ENCODE results near the gene ANO8. TPM values are rescaled to one million over a fixed set of nuclear protein-coding genes. Genes with fewer than 3 reads are reported as not detected.
A peak's percentile ranks its signal among the peaks of the same experiment; 100 is the strongest.

ANO8 gene
- total and polyA plus RNA-seq, 11 donors: 4.8 to 11.0 (median 7.9) TPM

GRCh38 chr19:17292301-17293074 is 42.2 kb downstream of the ANO8 start:
- intact Hi-C loops (cut with DNase I): loop anchor here in 9 of 10 donors (2.0 to 10.0 kb wide), 5 partner anchors 92 to 98 kb away; no protein-coding TSS in a partner anchor
- no peaks in the 10 kb centered on the region for H3K27me3 ChIP-seq
- ATAC-seq (peak; percentile 66 to 92 (median 90)), DNase-seq (peak; percentile 68 to 84 (median 73))
- H3K9me3 ChIP-seq: no peaks in the 10 kb centered on the region
- peak overlapping the region; percentile 24 to 73 (median 56) for H3K4me3 ChIP-seq
- 10 to 14% (median 12%) methylated on average over 21 to 46 of the region's 46 CpGs for WGBS, 4 donors
- peaks cover 0 to 8% (median 0%) of the 10 kb centered on the region in 9 donors for H3K36me3 ChIP-seq
- TF ChIP-seq POLR2A (IDR thresholded peaks at IDR 0.05): no peak
- TF ChIP-seq CTCF (IDR thresholded peaks at IDR 0.05): peak; percentile 46 to 78 (median 62)
- peak overlapping the region in 6 of 12 donors; percentile 39 to 81 (median 45) for H3K27ac ChIP-seq
- peaks cover 0 to 13% (median 0%) of the 10 kb centered on the region in 12 donors for H3K4me1 ChIP-seq

- Histone ChIP-seq H3K4me1 (peaks cover 0 to 13% (median 0%) of the 10 kb centered on the region in 12 donors), H3K36me3 (no peaks in the 10 kb centered on the region), H3K9me3 (no peaks in the 10 kb centered on the region), H3K4me3 (peak overlapping the region in 2 of 12 donors; percentile 28 to 32), H3K27me3 (no peaks in the 10 kb centered on the region), H3K27ac (no peak overlapping the region)
- ATAC-seq (peak in 3 of 4 donors; percentile 62 to 72 (median 69)), DNase-seq (peak; percentile 69 to 89 (median 84))
- TF ChIP-seq POLR2A (IDR thresholded peaks at IDR 0.05) (no peak), CTCF (IDR thresholded peaks at IDR 0.05) (peak in 1 of 12 donors; percentile 24)
- intact Hi-C loops (cut with DNase I): loop anchor here in 3 of 10 donors (10.0 kb wide), 2 partner anchors 75 to 515 kb away; partner anchors contain the start of gene USE1 (in 1 of the 3)
- 9 to 20% (median 15%) methylated on average over 21 to 22 of the region's 22 CpGs for whole genome bisulfite sequencing, 4 donors
These were observed 45.2 kb downstream of the ANO8 start for GRCh38 chr19:17289489-17289888.

- Histone ChIP-seq H3K36me3 (no peaks in the 10 kb centered on the region), H3K27me3 (peaks cover 3 to 12% (median 8%) of the 10 kb centered on the region in 9 donors), H3K4me3 (no peak overlapping the region), H3K4me1 (peaks cover 0 to 18% (median 8%) of the 10 kb centered on the region in 12 donors), H3K27ac (no peak overlapping the region), H3K9me3 (no peaks in the 10 kb centered on the region)
- no peak for DNase-seq
- ATAC-seq: no peak
- TF ChIP-seq CTCF (IDR thresholded peaks at IDR 0.05) (no peak), POLR2A (IDR thresholded peaks at IDR 0.05) (no peak)
- intact Hi-C loops (cut with DNase I): loop anchor here in 3 of 10 donors (10.0 kb wide), 2 partner anchors 72 to 512 kb away; partner anchors contain the start of gene USE1 (in 1 of the 3)
- 84 to 90% (median 87%) methylated on average over 9 of the region's 9 CpGs for WGBS, 4 donors
These were observed 47.9 kb downstream of the ANO8 start for GRCh38 chr19:17286752-17287151.

- intact Hi-C loops (cut with DNase I): loop anchor here in 3 of 10 donors (10.0 kb wide), 2 partner anchors 71 to 511 kb away; partner anchors contain the start of gene USE1 (in 1 of the 3)
- H3K36me3 ChIP-seq: no peaks in the 10 kb centered on the region
- H3K27ac ChIP-seq: no peak overlapping the region
- 92 to 95% (median 93%) methylated on average over 11 of the region's 11 CpGs for WGBS, 4 donors
- peaks cover 7 to 17% (median 13%) of the 10 kb centered on the region in 9 donors for H3K27me3 ChIP-seq
- DNase-seq: no peak
- H3K4me3 ChIP-seq: no peak overlapping the region
- H3K4me1 ChIP-seq: peaks cover 0 to 22% (median 13%) of the 10 kb centered on the region in 12 donors
- ATAC-seq: no peak
- TF ChIP-seq POLR2A (IDR thresholded peaks at IDR 0.05) (no peak), CTCF (IDR thresholded peaks at IDR 0.05) (no peak)
- H3K9me3 ChIP-seq: no peaks in the 10 kb centered on the region
These were observed 48.4 kb downstream of the ANO8 start for GRCh38 chr19:17286263-17286662.
